Activated CD8-positive, alpha-beta memory T cell treated with anti-CD3 and anti-CD28 coated beads for 4 hours (primary cell): ENCODE results near the gene IFITM5.
"Not testable (repeated sequence)": the region's sequence is repeated elsewhere in the genome, so short reads cannot be mapped to it uniquely, and the experiment has no call there.

Experiments
- DNase-seq, 2 donors: peaks; one replicate each; pipeline ENCODE4 v3.0.0-alpha.2; 2020; ENCODE audit warnings: low read depth in 2 of 2

Gene IFITM5

DNA sequence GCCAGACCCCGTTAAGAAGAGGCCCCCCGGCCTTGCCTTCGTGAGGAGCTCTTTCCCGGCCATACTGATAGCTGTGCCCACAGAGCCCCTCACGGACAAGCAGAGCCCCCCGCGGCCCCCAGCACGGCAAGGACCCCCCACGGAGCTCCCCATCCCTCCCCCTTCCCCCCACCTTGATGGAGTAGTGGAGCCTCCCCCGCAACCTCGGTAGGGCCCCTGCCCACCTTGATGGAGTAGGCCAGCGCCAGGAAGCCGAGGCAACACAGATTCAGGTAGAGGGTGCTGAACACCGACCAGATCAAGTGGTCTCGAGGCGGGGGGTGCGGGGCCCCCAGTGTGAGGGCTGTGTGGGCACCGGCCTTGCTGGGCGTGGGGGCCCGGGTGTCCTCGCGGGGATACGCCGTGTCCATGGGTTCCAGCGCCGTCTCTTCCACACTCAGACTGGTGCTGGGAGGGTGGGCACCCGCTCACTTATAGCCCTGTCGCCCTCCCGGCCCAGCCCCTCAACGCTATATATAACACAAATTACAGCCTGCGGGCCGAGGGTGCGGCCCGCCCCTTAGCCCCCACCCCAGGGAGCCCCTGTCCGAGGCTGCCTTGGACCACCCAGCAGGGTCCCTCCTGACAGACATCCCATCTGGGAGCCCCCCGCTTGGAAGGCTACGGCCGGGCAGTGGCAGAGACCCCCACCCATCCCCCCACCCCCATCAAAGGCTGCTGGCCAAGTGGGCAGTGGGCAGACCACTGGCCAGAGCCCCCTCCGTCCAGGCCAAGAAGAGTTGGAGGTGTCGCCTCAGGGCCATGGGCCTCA lies at the start of gene IFITM5:
Gene IFITM5, minus strand, starts transcription at position 446 of the 811 bp plus-strand sequence. Its CDS starts 36 bp downstream, at position 410.
- no peak for DNase-seq

DNA sequence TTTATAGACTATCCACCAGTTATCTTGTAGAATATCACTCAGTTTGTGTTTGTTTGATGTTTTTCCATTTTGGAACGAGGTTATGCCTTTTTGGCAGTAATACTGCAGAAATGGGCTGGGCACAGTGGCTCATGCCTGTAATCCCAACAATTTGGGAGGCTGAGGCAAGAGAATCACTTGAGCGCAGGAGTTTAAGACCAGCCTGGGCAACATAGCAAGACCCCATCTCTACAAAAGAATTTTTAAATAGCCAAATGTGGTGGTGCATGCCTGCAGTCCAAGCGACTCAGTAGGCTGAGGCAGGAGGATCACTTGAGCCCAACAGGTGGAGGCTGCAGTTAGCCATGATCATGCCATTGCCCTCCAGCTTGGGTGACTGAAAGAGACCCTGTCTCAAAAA lies 47.2 kb upstream of the IFITM5 start:
- DNase-seq = no peak

DNA sequence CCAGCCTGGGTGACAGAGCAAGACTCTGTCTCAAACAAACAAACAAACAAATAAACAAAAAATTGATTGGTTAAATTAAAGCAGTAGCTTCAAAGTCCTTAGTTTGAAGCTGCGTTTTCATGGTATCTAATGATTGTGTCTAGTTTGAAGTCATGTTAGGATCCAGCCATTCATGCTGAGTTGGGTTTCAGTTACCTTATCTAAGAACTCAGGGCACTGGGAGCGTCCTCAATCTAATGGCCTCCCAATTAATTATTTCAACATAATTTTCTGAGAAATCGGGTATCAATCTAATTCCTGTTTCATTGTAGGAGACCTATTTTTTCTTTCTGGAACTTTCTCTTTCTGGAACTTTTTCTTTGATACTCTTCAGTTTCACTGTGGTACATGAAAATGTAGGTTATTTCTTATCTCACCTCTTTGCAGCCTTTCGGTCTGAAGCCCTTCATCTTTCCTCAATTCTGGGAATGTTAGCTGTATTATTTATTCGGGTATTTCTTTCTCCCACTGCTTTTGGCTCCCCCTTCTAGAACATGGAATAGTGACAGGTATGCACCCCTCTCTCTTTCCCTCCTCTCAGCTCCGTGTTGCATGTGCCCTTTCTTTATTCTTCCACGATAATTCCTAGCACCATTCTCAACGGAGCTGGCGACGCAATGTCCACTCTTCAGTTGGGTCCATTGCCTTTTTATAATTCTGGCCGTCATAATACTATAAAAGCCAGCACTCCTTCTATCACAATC lies 45.7 kb upstream of the IFITM5 start:
- no peak for DNase-seq

DNA sequence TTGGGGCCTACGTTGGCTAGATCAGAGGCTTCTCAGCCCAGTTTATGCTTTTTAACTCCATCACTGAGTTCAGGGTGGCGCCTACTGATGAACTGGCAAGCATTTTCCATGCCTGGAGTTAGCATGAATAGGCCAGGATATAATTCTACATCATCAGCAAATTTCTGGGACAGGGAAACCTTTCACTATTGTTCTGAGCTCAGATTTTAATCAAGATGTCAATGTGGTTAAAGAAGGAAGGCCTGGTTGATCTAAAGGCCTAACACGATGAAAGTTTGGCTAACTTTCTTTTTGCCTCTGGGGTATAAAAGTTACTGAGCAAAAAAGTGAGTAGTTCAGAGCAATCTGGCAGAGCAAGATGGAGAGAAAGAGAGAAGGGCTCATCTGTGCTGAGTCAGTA lies 43.0 kb upstream of the IFITM5 start:
- no peak for DNase-seq

DNA sequence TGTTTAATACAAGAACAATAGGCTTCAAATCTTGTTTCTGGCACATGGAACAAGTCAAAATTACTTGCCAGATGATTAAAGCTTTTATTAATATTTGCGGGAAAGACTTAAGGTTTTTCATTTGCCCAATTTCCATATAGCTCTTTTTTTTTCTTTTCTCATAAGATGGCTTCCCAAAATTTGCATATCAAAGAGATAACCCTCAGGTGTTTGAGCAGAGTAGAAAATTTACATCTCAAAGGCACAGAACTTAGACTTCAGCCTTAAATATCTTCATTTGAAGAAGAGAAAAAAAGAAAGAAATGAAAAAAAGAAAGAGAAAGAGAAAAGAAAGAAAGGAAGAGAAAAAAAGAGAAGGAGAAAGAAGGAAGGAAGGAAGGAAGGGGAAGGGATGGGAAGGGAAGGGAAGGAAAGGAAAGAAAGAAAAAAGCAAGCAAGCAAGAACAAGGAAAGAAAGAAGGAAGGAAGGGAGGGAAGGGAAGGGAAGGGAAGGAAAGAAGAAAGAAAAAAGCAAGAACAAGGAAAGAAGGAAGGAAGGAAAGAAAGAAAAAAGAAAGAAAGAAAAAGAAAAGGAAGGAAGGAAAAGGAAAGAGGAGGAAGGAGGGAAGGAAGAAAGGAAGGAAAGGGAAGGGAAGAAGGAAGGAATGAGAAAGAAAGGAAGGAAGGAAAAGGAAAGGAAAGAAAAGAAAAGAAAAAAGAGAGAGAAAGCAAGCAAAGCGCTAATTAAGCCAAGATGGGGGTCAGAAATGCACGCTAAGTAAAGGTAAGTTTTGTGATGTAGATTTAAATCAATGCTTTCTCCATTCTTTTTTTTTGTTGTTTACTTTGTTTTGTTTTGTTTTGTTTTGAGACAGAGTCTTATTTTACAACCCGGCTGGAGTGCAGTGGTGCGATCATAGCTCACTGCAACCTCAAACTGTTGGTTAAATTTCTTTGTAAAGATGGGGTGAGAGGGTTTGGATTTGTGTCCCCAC lies 41.5 kb upstream of the IFITM5 start:
- DNase-seq = no peak

DNA sequence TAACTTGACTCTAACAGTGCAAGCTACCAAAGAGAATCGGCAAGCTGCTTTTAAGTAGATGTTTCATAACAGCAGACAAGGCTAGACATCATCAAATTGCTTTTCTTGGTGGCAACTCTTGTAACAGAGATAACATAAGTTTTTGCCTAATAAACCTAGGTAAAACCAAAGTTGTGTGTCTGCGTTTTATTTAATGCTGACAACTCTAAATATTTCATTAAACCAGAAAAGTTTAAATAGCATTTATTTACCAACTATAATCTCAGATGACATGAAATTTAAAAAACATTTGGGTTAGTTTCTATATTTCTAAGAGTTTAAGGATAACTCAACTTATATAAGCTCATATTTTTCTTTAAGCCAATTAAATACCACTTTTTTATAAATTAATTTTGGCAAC lies 40.6 kb upstream of the IFITM5 start:
- no peak for DNase-seq

DNA sequence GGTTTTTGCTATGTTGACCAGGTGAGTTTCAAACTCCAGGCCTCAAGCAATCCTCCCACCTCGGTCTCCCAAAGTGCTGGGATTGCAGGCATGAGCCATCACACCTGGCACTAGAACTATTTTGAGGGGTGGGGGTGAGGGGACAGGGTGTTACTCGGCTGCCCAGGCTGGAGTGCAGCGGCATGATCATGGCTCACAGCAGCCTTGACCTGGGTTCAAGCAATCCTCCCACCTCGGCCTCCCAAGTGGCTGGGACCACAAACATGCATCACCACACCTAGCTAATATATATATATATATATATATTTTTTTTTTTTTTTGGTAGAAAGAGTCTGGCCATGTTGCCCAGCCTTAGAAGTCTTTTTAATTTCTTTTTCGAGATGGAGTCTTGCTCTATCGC lies 38.4 kb upstream of the IFITM5 start:
- no peak for DNase-seq

DNA sequence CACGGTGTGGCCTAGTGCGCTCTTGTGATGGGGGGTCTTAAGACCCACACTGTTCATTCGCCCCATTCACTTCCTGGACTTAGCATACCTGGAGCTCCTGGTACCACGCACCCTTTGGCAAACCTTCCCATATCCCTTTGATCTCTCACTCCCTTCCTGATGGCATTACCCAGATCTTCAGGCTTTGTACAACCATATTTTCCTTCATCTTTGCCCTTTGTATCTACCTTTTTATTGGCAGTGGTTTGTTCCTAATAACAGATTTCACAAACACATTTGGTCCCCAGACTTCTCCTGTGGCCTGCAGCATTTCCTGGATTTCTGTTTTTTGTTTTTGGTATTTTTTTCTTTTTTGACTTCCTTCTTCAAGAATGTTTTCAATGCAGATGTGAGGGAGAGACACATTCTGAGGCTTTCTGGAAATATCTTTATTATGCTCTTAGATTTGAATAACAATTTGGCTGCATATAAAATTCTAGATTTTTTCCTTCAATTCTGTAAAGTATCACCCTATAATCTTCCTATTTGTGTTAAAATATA lies 37.4 kb upstream of the IFITM5 start:
- no peak for DNase-seq

DNA sequence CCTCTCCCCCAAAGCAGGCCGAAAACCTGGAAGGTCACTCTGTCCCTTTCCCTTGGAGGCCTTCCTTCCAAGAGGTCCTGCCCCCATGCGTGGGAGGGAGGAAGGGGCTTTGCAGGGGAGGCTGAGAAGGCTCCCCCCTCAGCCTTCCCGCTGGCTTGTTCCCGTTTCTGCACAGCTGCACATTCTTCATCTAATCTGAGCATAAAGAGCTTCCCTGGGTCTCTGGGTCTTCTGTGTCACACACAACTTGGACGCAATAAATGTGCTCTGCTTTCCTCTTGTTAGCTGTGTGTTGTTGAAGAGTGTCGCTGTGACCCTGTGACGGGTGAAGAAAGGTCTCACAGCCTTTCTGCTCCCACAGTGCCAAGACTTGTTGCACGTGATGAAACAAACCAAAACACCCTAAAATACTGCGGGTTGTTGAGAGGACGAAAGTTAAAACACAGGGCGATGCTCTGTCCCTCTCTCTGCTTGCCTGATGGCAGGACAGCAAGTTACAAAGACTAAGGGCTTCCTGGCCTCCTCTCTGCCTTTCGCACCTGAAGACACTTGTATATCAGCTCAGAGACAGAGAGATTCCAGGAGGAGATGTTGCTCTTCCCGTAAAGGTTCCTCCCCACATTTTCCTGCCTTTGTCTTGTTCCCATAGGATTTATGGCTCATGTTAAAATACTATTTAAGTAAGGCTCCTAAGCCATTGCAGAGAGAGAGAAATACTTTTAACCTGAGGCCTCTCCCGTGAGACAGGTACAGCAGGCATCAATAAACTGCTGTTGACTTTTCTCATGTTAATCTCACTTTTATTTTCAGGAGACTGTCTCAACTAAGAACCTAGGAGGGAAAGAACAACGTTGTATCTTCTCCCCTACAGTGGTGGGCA lies 36.7 kb upstream of the IFITM5 start:
- no peak for DNase-seq

DNA sequence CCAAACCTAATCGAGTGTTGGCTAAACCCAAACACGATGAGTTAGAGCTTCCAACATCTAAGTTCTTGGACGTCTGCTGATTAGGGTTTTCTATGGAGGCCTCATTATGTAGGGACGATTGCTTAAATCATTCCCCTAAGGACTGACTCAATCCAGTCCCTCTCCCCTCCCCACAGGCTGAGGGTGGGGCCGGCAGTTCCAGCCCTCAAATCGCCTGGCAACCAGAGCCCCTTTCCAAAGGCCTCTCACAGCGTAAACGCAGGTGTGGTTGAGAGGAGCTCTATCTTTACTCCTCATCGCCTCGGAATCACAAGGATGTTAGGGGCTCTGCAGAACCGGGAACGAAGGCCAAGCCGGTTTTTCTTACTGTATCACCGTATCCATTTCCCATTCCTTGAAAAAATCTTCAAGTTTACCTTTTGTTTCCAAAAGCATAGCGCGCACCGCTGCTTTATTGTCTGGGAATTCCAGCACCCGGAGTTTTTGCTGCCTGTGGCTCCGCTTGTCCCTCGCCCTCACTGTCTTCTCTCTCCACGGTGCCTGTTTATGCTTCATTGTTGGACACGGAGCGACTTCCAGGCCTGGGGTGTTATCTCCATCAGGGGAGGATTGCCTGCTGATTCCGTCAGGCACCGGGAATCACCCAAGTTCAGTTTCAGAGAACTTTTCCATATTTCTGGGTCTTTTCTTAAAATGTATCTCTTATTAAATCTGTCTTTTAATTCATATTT lies 35.1 kb upstream of the IFITM5 start:
- DNase-seq = no peak

DNA sequence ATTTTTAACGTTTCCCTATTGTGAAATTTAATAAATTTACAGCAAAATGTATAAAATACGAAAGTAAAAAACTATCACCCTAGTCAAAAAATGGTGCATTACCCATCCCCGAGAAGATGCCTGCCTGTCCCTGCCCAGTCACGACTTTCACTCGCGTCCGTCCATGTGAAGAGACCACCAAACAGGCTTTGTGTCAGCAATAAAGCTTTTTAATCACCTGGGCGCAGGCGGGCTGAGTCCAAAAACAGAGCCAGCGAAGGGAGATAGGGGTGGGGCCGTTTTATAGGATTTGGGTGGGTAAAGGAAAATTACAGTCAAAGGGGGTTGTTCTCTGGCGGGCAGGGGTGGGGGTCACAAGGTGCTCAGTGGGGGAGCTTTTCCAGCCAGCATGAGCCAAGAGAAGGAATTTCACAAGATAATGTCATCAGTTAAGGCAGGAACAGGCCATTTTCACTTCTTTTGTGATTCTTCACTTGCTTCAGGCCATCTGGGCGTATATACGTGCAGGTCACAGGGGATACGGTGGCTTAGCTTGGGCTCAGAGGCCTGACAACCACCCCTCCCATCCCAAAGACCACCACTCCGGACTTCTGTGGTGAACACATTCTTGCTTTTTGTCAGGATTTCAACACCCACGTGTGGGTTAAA lies 34.4 kb upstream of the IFITM5 start:
- not testable (repeated sequence) for DNase-seq

DNA sequence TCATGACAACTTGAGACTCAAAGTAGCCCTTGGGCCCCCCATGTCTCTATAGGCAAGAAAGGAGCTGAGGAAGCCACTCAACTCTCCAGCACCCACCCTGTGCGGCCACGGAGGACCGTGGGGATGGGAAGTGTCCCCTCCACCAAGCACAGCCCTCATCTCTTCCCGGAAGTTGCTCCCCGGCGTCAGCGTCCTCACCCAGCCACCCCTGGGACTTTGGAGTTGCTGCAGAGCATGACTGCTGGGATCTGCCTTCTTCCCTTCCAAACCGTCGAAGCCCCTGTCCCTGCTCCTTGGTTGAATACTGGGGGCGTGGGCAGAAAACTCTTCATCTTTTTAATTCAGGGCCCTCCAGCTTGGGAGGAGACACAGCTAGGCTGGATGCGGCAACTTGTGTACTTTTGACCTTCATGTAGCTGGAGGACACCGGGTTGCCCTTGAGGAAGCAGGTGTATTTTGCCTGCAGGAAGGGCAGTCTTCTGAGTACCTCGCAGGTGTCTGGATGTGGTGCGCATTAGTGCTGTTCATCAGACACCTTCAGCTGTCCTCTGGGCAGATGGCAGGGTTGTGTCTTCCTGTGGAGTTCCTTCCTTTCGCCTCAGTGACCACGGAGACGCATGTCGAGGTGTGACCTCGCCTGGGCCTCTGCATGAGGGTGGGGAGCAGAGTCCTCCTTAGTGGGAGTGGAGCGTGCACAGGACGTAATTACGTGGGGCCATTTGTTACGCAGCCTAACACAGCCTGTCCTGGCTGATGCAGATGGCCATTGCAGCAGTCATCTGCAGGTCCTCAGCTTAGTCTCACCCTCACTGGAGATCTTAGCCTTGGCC lies 33.5 kb upstream of the IFITM5 start:
- DNase-seq = no peak

DNA sequence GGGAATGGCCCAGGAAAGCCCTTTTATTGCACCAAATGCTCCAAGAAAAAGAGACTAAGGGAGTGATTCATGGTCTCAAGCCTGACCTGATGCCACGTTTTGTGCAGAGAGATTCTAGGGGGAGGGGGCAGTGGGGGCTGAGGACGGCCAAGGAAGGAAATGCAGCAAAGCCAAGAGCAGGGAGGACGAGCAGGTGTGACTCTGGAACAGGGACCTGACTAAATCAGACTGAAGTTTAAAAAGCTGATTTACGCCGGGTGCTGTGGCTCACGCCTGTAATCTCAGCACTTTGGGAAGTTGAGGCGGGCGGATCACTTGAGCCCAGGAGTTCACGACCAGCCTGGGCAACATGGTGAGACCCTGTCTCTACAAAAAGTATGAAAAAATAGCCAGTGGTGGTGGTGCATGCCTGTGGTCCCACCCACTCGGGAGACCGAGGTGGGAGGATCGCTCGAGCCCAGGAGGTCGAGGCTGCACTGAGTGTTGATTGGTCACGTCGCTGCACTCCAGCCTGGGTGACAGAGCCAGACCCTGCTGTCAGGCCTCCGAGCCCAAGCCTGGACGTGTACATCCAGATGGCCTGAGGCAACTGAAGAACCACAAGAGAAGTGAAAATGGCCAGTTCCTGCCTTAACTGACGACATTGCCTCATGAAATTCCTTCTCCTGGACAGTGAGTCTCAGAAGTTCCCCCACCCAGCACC lies 32.2 kb upstream of the IFITM5 start:
- no peak for DNase-seq

DNA sequence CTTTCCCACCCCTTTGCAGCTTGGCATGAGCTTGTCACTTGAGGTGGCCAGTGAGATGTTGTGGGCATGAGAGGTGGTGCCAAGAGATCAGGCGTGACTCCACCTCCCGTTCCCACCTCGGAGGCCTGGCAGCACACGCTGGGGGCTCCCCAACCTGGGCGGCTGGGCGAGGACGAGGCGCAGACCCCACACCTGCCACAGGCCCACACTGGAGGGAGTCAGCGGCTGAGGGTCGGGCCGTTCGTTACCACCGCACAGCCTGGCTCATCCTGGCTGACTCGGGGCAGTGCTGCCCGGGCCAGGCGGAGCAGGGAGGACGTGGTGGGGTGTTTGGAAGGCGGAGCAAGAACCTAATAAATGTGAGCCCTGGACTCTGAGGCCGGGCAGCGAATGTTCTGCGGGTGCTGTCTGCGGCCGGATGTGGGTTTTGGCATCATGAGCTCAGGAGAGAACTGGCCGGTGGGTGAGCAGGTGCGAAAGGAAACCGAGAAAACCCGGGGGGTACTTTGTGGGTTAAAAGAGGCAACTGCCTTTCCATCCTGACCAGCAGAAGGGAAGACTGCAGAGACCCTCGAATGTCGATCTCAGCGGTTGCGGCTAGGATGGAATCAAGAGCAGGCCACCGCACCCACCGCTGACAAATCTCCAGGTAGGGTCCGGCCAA lies 31.5 kb upstream of the IFITM5 start:
- no peak for DNase-seq

DNA sequence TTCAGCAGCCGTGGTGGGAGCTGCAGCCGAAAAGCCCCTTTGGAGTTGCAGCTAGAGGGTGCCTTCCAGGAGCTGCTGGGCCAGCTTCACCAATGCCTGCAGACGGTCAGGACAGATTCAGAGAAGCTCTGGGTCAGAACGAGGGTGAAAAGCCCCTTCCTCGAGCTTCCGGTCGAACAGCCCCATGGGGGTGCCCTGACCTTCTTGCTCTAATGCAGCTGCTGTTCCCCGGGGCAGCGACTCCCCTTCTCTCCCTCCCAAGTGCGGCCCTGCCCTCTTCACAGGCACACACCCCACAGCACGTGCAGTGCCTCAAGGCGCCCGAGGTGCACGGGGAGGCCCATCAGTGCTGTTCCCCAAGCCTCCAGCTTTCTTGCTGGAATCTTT lies 31.0 kb upstream of the IFITM5 start:
- DNase-seq = no peak

DNA sequence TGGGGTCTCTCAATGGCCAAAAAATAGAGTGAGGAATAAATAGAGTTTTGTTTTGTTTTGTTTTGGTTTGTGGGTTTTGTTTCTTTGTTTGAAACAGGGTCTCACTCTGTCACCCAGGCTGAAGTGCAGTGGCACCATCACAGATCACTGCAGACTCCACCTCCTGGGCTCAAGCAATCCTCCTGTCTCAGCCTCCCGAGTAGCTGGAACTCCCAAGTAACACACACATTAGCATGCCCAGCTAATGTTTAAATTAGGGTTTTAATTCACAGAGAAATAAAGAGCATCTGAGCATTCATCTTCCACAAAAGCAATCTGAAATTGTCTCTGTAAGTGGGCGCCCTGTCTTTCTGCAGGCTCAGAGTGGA lies 30.5 kb upstream of the IFITM5 start:
- no peak for DNase-seq

DNA sequence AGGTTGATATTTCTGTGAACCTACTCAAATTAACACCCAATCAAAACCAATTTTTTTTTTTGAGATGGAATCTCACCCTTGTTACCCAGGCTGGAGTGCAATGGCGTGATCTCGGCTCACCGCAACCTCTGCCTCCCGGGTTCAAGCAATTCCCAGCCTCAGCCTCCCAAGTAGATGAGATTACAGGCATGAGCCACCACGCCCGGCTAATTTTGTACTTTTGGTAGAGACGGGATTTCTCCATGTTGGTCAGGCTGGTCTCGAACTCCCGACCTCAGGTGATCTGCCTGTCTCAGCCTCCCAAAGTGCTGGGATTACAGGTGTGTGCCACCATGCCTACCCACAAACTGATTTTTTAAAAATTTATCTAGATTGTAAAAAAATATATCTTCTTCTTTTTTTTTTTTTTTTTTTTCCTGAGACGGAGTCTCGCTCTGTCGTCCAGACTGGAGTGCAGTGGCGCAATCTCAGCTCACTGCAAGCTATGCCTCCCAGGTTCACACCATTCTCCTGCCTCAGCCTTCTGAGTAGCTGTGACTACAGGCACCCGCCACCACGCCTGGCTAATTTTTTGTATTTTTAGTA lies 29.3 kb upstream of the IFITM5 start:
- not testable (repeated sequence) for DNase-seq
